Measurements from ENCODE around the gene CNIH2. TPM values are rescaled to one million over a fixed set of nuclear protein-coding genes. Genes with fewer than 3 reads are reported as not detected.

CNIH2 gene
- total and polyA plus RNA-seq, 9 of the 15 experiments (the other 6 are each of a cell fraction or from before 2014, with no cell fraction given) = 0.26 to 0.89 (median 0.40) TPM; not detected in 4

DNA sequence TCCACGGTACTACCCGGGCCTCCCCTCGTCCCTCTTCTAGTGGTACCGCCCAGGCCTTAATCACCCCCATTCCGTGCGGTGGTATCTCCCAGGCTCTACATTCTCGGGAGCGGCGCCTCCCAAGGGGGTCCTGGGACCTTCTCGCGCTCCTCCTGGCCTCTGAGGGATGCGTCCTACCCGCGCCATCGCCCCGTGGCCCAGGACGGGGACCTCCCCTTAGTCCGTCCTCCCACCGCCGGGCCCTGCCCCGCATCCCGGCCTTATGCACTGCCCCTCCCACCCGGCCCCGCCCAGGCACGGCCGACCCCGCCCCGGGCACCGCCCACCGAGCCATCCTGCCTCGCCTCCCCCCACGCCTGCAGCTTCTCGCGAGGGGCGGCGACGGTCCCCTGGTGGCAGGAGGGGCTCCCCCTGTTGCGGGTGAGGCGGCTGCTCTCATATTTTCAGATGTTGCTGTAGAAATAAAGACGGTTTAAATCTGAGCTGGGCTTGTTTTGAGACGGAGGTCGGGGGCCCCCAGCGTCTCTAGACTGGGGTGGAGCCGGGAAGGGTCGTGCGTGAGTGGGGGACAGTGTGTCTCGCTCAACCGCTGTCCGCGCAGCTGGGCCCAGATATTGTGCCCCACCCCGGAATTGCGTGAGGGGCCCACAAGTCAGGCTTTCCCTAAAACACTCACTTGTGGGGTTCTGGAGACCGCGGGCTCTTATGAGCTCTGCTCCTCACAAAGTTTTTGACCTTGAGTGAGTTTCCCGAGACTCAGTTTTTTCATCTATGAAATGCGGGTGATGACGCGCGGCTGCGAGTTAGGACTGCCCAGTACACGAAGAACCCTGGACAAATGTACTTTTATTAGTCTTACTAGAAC lies 10.4 kb upstream of the CNIH2 start (continued):
- TF ChIP-seq STAT6 (CRISPR knock-in tag; IDR thresholded peaks at IDR 0.05) (no peak; the same call in 1 of the 2 replicates), NBN (IDR thresholded peaks at IDR 0.05; ENCODE audit: low read depth) (peak; percentile 51; the same call in 1 of the 2 replicates), FOXP1 (CRISPR knock-in tag; IDR thresholded peaks at IDR 0.05) (peak; percentile 20; the same call in 1 of the 2 replicates), ATF4 (CRISPR knock-in tag; IDR thresholded peaks at IDR 0.05) (0 out of 2 replicates have a peak, but pooled peaks have one; percentile 53), HMGXB4 (CRISPR knock-in tag; IDR thresholded peaks at IDR 0.05) (peak; percentile 29; the same call in 1 of the 2 replicates), GATAD2B (IDR thresholded peaks at IDR 0.05; ENCODE audit: borderline replicate concordance) (no peak), SMAD4 (CRISPR knock-in tag; conservative IDR thresholded peaks at IDR 0.05) (peak; percentile 37; the same call in 1 of the 2 replicates), TBP (optimal IDR thresholded peaks at IDR 0.05; ENCODE audit: low read depth, low read length) (peak; percentile 52), TAL1 (IDR thresholded peaks at IDR 0.05) (no peak), HDAC8 (tag; IDR thresholded peaks at IDR 0.05) (peak; percentile 51; the same call in 1 of the 2 replicates), POLR2G (IDR thresholded peaks at IDR 0.05; ENCODE audit: low read depth, low read length) (peak; percentile 76), TFAM (CRISPR knock-in tag; conservative IDR thresholded peaks at IDR 0.05) (no peak), ZBTB7A (IDR thresholded peaks at IDR 0.05; ENCODE audit: borderline replicate concordance, control insufficient read depth, low read depth, low read length) (peak; percentile 90; the same call in 1 of the 2 replicates), ZNF431 (CRISPR knock-in tag; IDR thresholded peaks at IDR 0.05) (0 out of 2 replicates have a peak, but pooled peaks have one; percentile 27), TRIM28 (IDR thresholded peaks at IDR 0.05) (no peak), NR2C2 (CRISPR knock-in tag; IDR thresholded peaks at IDR 0.05) (peak; percentile 29; the same call in 1 of the 2 replicates), NR2C2 (tag; IDR thresholded peaks at IDR 0.05) (no peak), MIER1 (IDR thresholded peaks at IDR 0.05; ENCODE audit: low read depth) (0 out of 2 replicates have a peak, but pooled peaks have one; percentile 23), DIDO1 (tag; IDR thresholded peaks at IDR 0.05; ENCODE audit: low read depth) (0 out of 2 replicates have a peak, but pooled peaks have one; percentile 43), RCOR1 (IDR thresholded peaks at IDR 0.05; ENCODE audit: borderline replicate concordance in 1 of 2, low read depth in 2 of 2, low read length in 2 of 2) (0 out of 4 replicates have a peak, but pooled peaks of 1 of the 2 experiments have one; percentile 2), GTF2E2 (tag; IDR thresholded peaks at IDR 0.05) (peak; percentile 77; the same call in 1 of the 2 replicates), ZNF384 (IDR thresholded peaks at IDR 0.05; ENCODE audit: low read depth, low read length) (0 out of 2 replicates have a peak, but pooled peaks have one; percentile 17), SUPT5H (IDR thresholded peaks at IDR 0.05) (peak; percentile 84)

Data from K562 (cell line).